GM18867 (cell line): Measurements from ENCODE around the gene ULBP2.
"Not testable (repeated sequence)": the region's sequence is repeated elsewhere in the genome, so short reads cannot be mapped to it uniquely, and the experiment has no call there.

Experiments used
- ATAC-seq: cut with Tn5 transposase; IDR thresholded peaks from one replicate; pipeline ENCODE4 v1.9.1; 2021; ENCODE audit warnings: mild to moderate bottlenecking, moderate library complexity; ENCODE audit not compliant: unreplicated experiment

ULBP2 gene

GRCh38 chr6:149966319-149966718 is 24.5 kb downstream of the ULBP2 start:
- not testable (repeated sequence) for ATAC-seq

GRCh38 chr6:149967591-149967990 is 25.8 kb downstream of the ULBP2 start:
- no peak for ATAC-seq

GRCh38 chr6:149967999-149968398 is 26.2 kb downstream of the ULBP2 start:
- not testable (repeated sequence) for ATAC-seq

GRCh38 chr6:149968909-149969308 is 27.1 kb downstream of the ULBP2 start:
- not testable (repeated sequence) for ATAC-seq

- ATAC-seq = no peak
These were observed 27.8 kb downstream of the ULBP2 start for GRCh38 chr6:149969635-149970034.

GRCh38 chr6:149974394-149974793 is 32.6 kb downstream of the ULBP2 start:
- ATAC-seq = not testable (repeated sequence)

GRCh38 chr6:149974825-149975224 is 33.0 kb downstream of the ULBP2 start:
- ATAC-seq = no peak

- no peak for ATAC-seq
These were observed 33.6 kb downstream of the ULBP2 start for GRCh38 chr6:149975400-149975799.

- ATAC-seq = no peak
These were observed 35.4 kb downstream of the ULBP2 start for GRCh38 chr6:149977221-149977620.

- no peak for ATAC-seq
These were observed 36.8 kb downstream of the ULBP2 start for GRCh38 chr6:149978610-149979009.

GRCh38 chr6:149979293-149979692 is 37.5 kb downstream of the ULBP2 start:
- ATAC-seq = no peak

GRCh38 chr6:149983145-149983544 is 41.3 kb downstream of the ULBP2 start:
- ATAC-seq = no peak

GRCh38 chr6:149984773-149985172 is 43.0 kb downstream of the ULBP2 start:
- no peak for ATAC-seq

- ATAC-seq = no peak
These were observed 43.7 kb downstream of the ULBP2 start for GRCh38 chr6:149985481-149985937.

GRCh38 chr6:149987602-149988107 is 45.8 kb downstream of the ULBP2 start:
- ATAC-seq = no peak

- ATAC-seq = no peak
These were observed 46.9 kb downstream of the ULBP2 start for GRCh38 chr6:149988550-149989346.

GRCh38 chr6:149990212-149990660 is 48.4 kb downstream of the ULBP2 start:
- ATAC-seq = no peak

GRCh38 chr6:149990661-149991471 is 49.1 kb downstream of the ULBP2 start:
- no peak for ATAC-seq

- ATAC-seq = not testable (repeated sequence)
These were observed 49.6 kb downstream of the ULBP2 start for GRCh38 chr6:149991472-149991795.

- ATAC-seq = no peak
These were observed 50.0 kb downstream of the ULBP2 start for GRCh38 chr6:149991838-149992237.

GRCh38 chr6:149995235-149995750 is 53.5 kb downstream of the ULBP2 start:
- no peak for ATAC-seq
